K562 (cell line): Measurements from ENCODE around the gene CASKIN2. TPM values are rescaled to one million over a fixed set of nuclear protein-coding genes. Genes with fewer than 3 reads are reported as not detected.

Source experiments
- FOSL1 ChIP-seq: fragments of 200-800 bp; sonication (Bioruptor generic); conservative IDR thresholded peaks from 2 replicates; pipeline ENCODE4 v1.6.1; 2016; ENCODE audit warnings: missing genetic modification characterization, missing compliant biosample characterization
- KLF13 ChIP-seq: fragments of 450-650 bp; IDR thresholded peaks from 2 replicates; pipeline ENCODE4 v1.6.1; 2016; ENCODE audit warnings: missing genetic modification characterization, low read depth, mild to moderate bottlenecking, missing compliant biosample characterization, moderate library complexity, borderline replicate concordance
- NONO ChIP-seq, 2 experiments: fragments of 200-400 bp in 1 of 2; fragments of 450-650 bp in 1 of 2; formaldehyde crosslinking in 1 of 2; IDR thresholded peaks; 2 replicates each; pipeline ENCODE4 v1.6.1; 2017; ENCODE audit warnings: low read depth in 2 of 2, mild to moderate bottlenecking in 2 of 2, moderate library complexity in 2 of 2, low read length in 1 of 2
- RAD21 ChIP-seq, 2 experiments: fragments of 250-450 bp in 1 of 2; fragments of 450-650 bp in 1 of 2; sonication (Bioruptor Pico) in 1 of 2; formaldehyde crosslinking in 1 of 2; IDR thresholded peaks in 1 of 2; conservative IDR thresholded peaks in 1 of 2; 2 replicates each; pipeline versions ENCODE4 v1.4.0 to v1.8.0; 2020 to 2022; ENCODE audit warnings: mild to moderate bottlenecking in 2 of 2, moderate library complexity in 1 of 2
- ZBTB7A ChIP-seq: IDR thresholded peaks from 2 replicates; pipeline ENCODE4 v1.6.1; 2011; ENCODE audit warnings: low read depth, mild to moderate bottlenecking, low read length, moderate library complexity, borderline replicate concordance; ENCODE audit not compliant: control insufficient read depth
- ZNF75A ChIP-seq: fragments of 450-650 bp; formaldehyde crosslinking; IDR thresholded peaks from 2 replicates; pipeline ENCODE4 v1.4.0; 2020; ENCODE audit warnings: mild to moderate bottlenecking
- polyA plus RNA-seq, 8 experiments: library from polyadenylated mRNA; depleted of rRNA in 4 of 8; stranded (reverse) in 5 of 8; unstranded in 3 of 8; fragments of >200 nt; fragmentation: Nextera tagmentation in 2 of 8; fragmentation: Illumina TruSeq in 1 of 8; extraction: Ambion mirVana in 2 of 8; extraction: Trizol in 1 of 8; gene quantifications; 2 replicates each; pipeline versions ENCODE4 v1.2.1 to v1.2.3, GENCODE V29; 2011 to 2014; ENCODE audit warnings: inconsistent platforms in 1 of 8, missing spikeins in 1 of 8
- total RNA-seq, 7 experiments: library from RNA; depleted of rRNA in 6 of 7; stranded (reverse); fragments of >200 nt in 6 of 7; fragmentation: Illumina TruSeq in 2 of 7; extraction: Trizol in 2 of 7; gene quantifications; 2 replicates each; pipeline versions ENCODE4 v1.2.1 to v1.2.3, GENCODE V29; 2011 to 2021; ENCODE audit warnings: low replicate concordance in 1 of 7
- TF ChIP-seq, protein P1 (sequence below): fragments of 250-450 bp; sonication (Bioruptor Pico); IDR thresholded peaks from 2 replicates; pipeline ENCODE4 v1.5.0; 2020; ENCODE audit warnings: mild to moderate bottlenecking, borderline replicate concordance
- TF ChIP-seq, protein P2 (sequence below): sonication (generic); formaldehyde crosslinking; IDR thresholded peaks from 2 replicates; pipeline ENCODE4 v1.8.0; 2022; ENCODE audit warnings: mild to moderate bottlenecking, low read depth, missing genetic modification reagents
- TF ChIP-seq, protein P3 (sequence below): fragments of 450-650 bp; IDR thresholded peaks from 2 replicates; pipeline ENCODE4 v1.6.1; 2016; ENCODE audit warnings: borderline replicate concordance

CASKIN2 gene
- total and polyA plus RNA-seq, 9 of the 15 experiments (the other 6 are each of a cell fraction or from before 2014, with no cell fraction given), result 0.01 to 12.2 (median 2.1) TPM

DNA sequence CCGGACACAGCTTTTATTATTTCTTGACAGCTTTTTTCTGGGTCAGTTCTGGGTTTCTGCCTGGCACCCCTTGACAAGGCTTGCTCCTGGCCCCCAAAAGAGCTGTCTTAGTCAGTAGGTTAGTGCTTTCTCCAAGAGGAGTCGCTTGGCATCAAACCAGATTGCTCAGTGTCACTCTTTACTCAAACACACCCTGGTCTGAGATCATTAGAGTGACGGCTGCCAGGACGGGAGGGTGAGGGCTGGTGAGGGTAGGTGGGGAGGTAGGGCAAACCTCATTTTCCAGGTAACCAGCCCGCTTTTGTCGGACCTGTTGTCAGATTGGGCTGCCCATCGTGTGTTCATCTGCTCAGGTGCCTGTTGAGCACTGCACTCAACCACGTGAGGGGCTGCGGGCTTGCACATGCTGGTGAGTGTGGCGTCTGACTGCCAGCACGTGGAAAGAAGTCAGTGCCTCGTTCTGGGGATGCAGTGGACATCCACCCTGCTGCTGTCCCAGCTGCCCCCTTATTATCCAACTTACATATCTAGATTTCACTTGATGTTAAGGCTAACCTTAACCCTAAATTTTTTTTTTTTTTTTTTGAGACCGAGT is 46.5 kb downstream of the CASKIN2 start (continued):
- TF ChIP-seq, protein P1, sequence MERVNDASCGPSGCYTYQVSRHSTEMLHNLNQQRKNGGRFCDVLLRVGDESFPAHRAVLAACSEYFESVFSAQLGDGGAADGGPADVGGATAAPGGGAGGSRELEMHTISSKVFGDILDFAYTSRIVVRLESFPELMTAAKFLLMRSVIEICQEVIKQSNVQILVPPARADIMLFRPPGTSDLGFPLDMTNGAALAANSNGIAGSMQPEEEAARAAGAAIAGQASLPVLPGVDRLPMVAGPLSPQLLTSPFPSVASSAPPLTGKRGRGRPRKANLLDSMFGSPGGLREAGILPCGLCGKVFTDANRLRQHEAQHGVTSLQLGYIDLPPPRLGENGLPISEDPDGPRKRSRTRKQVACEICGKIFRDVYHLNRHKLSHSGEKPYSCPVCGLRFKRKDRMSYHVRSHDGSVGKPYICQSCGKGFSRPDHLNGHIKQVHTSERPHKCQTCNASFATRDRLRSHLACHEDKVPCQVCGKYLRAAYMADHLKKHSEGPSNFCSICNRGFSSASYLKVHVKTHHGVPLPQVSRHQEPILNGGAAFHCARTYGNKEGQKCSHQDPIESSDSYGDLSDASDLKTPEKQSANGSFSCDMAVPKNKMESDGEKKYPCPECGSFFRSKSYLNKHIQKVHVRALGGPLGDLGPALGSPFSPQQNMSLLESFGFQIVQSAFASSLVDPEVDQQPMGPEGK (CRISPR knock-in tag), result no peak
- TF ChIP-seq FOSL1 (no peak), ZNF75A (CRISPR knock-in tag) (no peak), NONO (IDR thresholded peaks at IDR 0.05; ENCODE audit: low read depth in 2 of 2, low read length in 1 of 2) (no peak), RAD21 (CRISPR knock-in tag; conservative IDR thresholded peaks at IDR 0.05 in 1 of 2, IDR thresholded peaks at IDR 0.05 in 1 of 2) (no peak), KLF13 (tag) (no peak), ZBTB7A (no peak)
- TF ChIP-seq, protein P2, sequence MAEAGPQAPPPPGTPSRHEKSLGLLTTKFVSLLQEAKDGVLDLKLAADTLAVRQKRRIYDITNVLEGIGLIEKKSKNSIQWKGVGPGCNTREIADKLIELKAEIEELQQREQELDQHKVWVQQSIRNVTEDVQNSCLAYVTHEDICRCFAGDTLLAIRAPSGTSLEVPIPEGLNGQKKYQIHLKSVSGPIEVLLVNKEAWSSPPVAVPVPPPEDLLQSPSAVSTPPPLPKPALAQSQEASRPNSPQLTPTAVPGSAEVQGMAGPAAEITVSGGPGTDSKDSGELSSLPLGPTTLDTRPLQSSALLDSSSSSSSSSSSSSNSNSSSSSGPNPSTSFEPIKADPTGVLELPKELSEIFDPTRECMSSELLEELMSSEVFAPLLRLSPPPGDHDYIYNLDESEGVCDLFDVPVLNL, result no peak
- TF ChIP-seq, protein P3, sequence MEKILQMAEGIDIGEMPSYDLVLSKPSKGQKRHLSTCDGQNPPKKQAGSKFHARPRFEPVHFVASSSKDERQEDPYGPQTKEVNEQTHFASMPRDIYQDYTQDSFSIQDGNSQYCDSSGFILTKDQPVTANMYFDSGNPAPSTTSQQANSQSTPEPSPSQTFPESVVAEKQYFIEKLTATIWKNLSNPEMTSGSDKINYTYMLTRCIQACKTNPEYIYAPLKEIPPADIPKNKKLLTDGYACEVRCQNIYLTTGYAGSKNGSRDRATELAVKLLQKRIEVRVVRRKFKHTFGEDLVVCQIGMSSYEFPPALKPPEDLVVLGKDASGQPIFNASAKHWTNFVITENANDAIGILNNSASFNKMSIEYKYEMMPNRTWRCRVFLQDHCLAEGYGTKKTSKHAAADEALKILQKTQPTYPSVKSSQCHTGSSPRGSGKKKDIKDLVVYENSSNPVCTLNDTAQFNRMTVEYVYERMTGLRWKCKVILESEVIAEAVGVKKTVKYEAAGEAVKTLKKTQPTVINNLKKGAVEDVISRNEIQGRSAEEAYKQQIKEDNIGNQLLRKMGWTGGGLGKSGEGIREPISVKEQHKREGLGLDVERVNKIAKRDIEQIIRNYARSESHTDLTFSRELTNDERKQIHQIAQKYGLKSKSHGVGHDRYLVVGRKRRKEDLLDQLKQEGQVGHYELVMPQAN, result no peak
- TF ChIP-seq, all 486 proteins: peak for 0
